B cell (primary cell): ENCODE measurements around the gene WBP2. TPM values are rescaled to one million over a fixed set of nuclear protein-coding genes. Genes with fewer than 3 reads are reported as not detected.

Source experiments
- ATAC-seq: fragments of 200-7000 bp; cut with Tn5 transposase; one replicate; pipeline ENCODE4 v1.10.0; 2021; ENCODE audit warnings: low read depth, mild to moderate bottlenecking, moderate number of reproducible peaks, moderate library complexity
- CTCF ChIA-PET: fragments of 350-600 bp; sonication (Branson Sonifier 250); formaldehyde crosslinking; loops from one replicate; lab custom pipeline; 2021; ENCODE audit warnings: antibody characterized with exemption, inconsistent platforms; lab: Charles Lee
- POLR2A ChIA-PET: fragments of 350-600 bp; sonication (Branson Sonifier 250); formaldehyde crosslinking; loops from one replicate; lab custom pipeline; 2021; ENCODE audit warnings: antibody characterized with exemption; lab: Charles Lee
- DNase-seq: peaks from one replicate; pipeline ENCODE4 v3.0.0; 2013
- H2AFZ ChIP-seq: 2 replicates; pipeline ENCODE4 v1.6.1; 2012; ENCODE audit warnings: mild to moderate bottlenecking, low read depth, low read length; ENCODE audit not compliant: insufficient read depth, poor library complexity, severe bottlenecking
- H3K27ac ChIP-seq, 2 donors: 1 replicate in 1 of 2; 2 replicates in 1 of 2; pipeline ENCODE4 v1.5.1; 2012 to 2013; ENCODE audit warnings: low read length in 2 of 2, mild to moderate bottlenecking in 2 of 2, moderate library complexity in 1 of 2
- H3K27me3 ChIP-seq, 4 experiments: fragments of 200-600 bp in 1 of 4; sonication (generic) in 1 of 4; replicated peaks in 1 of 4; 1 replicate in 2 of 4; 2 replicates in 2 of 4; pipeline versions ENCODE4 v1.6.1 to v1.7.0; 2013 to 2016; ENCODE audit warnings: low read length in 3 of 4, mild to moderate bottlenecking in 2 of 4, mixed read lengths in 1 of 4, moderate library complexity in 1 of 4; ENCODE audit not compliant: insufficient read depth in 4 of 4, control insufficient read depth in 3 of 4; ENCODE audit errors: control extremely low read depth in 1 of 4
- H3K36me3 ChIP-seq, 2 experiments: replicated peaks in 1 of 2; 1 replicate in 1 of 2; 2 replicates in 1 of 2; pipeline versions ENCODE4 v1.6.1 to v1.7.1; 2013; ENCODE audit warnings: low read length in 1 of 2; ENCODE audit not compliant: insufficient read depth in 2 of 2, control insufficient read depth in 1 of 2; ENCODE audit errors: control extremely low read depth in 1 of 2, extremely low read depth in 1 of 2
- H3K4me1 ChIP-seq, 2 donors: fragments of 200-600 bp in 1 of 2; sonication (generic) in 1 of 2; 1 replicate in 1 of 2; 2 replicates in 1 of 2; pipeline versions ENCODE4 v1.5.1 to v1.6.1; 2013 to 2017; ENCODE audit warnings: low read length in 2 of 2; ENCODE audit not compliant: control insufficient read depth in 2 of 2, insufficient read depth in 2 of 2
- H3K4me2 ChIP-seq: replicated peaks from 2 replicates; pipeline ENCODE3; 2012; ENCODE audit warnings: mild to moderate bottlenecking, low read depth, low read length; ENCODE audit not compliant: poor library complexity, severe bottlenecking
- H3K4me3 ChIP-seq, 5 experiments: fragments of 200-600 bp in 1 of 5; sonication (generic) in 1 of 5; 1 replicate in 3 of 5; 2 replicates in 2 of 5; pipeline versions ENCODE4 v1.5.1 to v1.7.0; 2011 to 2016; ENCODE audit warnings: low read length in 4 of 5, mild to moderate bottlenecking in 4 of 5, low read depth in 2 of 5, control low read depth in 1 of 5, moderate library complexity in 1 of 5; ENCODE audit not compliant: insufficient read depth in 1 of 5; ENCODE audit errors: control extremely low read depth in 1 of 5, extremely low read depth in 1 of 5
- H3K79me2 ChIP-seq: fragments of 200-600 bp; sonication (generic); one replicate; pipeline ENCODE4 v1.6.0; 2016; ENCODE audit warnings: low read length; ENCODE audit not compliant: control insufficient read depth, insufficient read depth
- H3K9ac ChIP-seq: fragments of 200-600 bp; sonication (generic); 2 replicates; pipeline ENCODE4 v1.6.1; 2017; ENCODE audit warnings: mild to moderate bottlenecking, low read length, moderate library complexity
- H3K9me3 ChIP-seq, 3 donors: one replicate each; pipeline versions ENCODE4 v1.6.1 to v1.7.1; 2013; ENCODE audit warnings: low read length in 2 of 3; ENCODE audit not compliant: control insufficient read depth in 2 of 3, insufficient read depth in 1 of 3; ENCODE audit errors: control extremely low read depth in 1 of 3
- H4K20me1 ChIP-seq: 2 replicates; pipeline ENCODE4 v1.6.0; 2012; ENCODE audit warnings: mild to moderate bottlenecking, low read length; ENCODE audit not compliant: insufficient read depth, control insufficient read depth, poor library complexity, severe bottlenecking
- H3K27ac Mint-ChIP-seq: one replicate; pipeline ENCODE4 v1.8.0; 2021; ENCODE audit warnings: mixed read lengths
- H3K27me3 Mint-ChIP-seq: one replicate; pipeline ENCODE4 v1.8.0; 2021; ENCODE audit warnings: mixed read lengths
- H3K4me1 Mint-ChIP-seq: one replicate; pipeline ENCODE4 v1.8.0; 2021; ENCODE audit warnings: mixed read lengths
- H3K4me3 Mint-ChIP-seq: one replicate; pipeline ENCODE4 v1.8.0; 2021; ENCODE audit warnings: mixed read lengths
- H3K9me3 Mint-ChIP-seq: one replicate; pipeline ENCODE4 v1.8.0; 2022; ENCODE audit warnings: mixed read lengths; ENCODE audit not compliant: insufficient read depth
- CTCF ChIP-seq: fragments of 200-600 bp; IDR thresholded peaks from one replicate; pipeline ENCODE4 v1.8.0; 2022; ENCODE audit warnings: antibody characterized with exemption, mild to moderate bottlenecking
- EZH2 ChIP-seq: IDR thresholded peaks from 2 replicates; pipeline ENCODE4 v1.6.1; 2012; ENCODE audit warnings: borderline replicate concordance, low read depth, mild to moderate bottlenecking, moderate library complexity, low read length; ENCODE audit not compliant: insufficient read depth, poor library complexity, severe bottlenecking
- WGBS: methylation state at CpG from one replicate; pipeline ENCODE4 v1.1.5; 2013; ENCODE audit warnings: missing lambda C conversion rate; ENCODE audit not compliant: insufficient coverage; 5-methylcytosine and 5-hydroxymethylcytosine counted together
- intact Hi-C: fragments of 100-400 bp; cut with micrococcal nuclease; formaldehyde crosslinking; loops from one replicate; pipeline ENCODE4 v1.10.0; 2022
- polyA plus RNA-seq: library from polyadenylated mRNA; depleted of rRNA; stranded (reverse); fragments of >200 nt; gene quantifications from 2 replicates; pipeline ENCODE4 v1.2.3, GENCODE V29; 2012
- total RNA-seq, 2 donors: library from RNA; stranded (reverse); fragments of 120-200 nt in 1 of 2; gene quantifications; 1 replicate in 1 of 2; 2 replicates in 1 of 2; pipeline versions ENCODE4 v1.2.3 to v1.2.4, GENCODE V29; 2013 to 2022

Gene WBP2
- total and polyA plus RNA-seq, 2 donors (not counting 1 experiment from before 2014, with no cell fraction given), result 88.6 to 140 TPM

GRCh38 chr17:75899767-75900468 is 44.8 kb upstream of the WBP2 start:
- Histone ChIP-seq H3K9ac (no peak overlapping the region), H3K27ac (no peak overlapping the region), H3K79me2 (peaks cover 27% of the 10 kb centered on the region), H3K36me3 (peaks cover 0 to 48% of the 10 kb centered on the region in 2 experiments), H3K4me1 (peaks cover 17 to 26% of the 10 kb centered on the region in 2 donors), H3K4me3 (no peak overlapping the region), H4K20me1 (peaks cover 24% of the 10 kb centered on the region), H3K4me2 (no peak overlapping the region), H2AFZ (no peak overlapping the region), H3K27me3 (no peaks in the 10 kb centered on the region), H3K9me3 (no peaks in the 10 kb centered on the region)
- intact Hi-C loops, result loop anchor here (10.0 kb wide), 1 partner anchor 365 kb away; the partner anchor contains the start of gene UBALD2
- no peak overlapping the region for H3K27ac Mint-ChIP-seq
- DNase-seq, result no peak
- no peak for ATAC-seq
- POLR2A ChIA-PET, result interaction anchor here (0.6 to 0.7 kb wide), 2 partner anchors 92 to 663 kb away, joined by 3 to 4 read pairs; no protein-coding TSS in a partner anchor
- H3K9me3 Mint-ChIP-seq, result no peaks in the 10 kb centered on the region
- no peaks in the 10 kb centered on the region for H3K27me3 Mint-ChIP-seq
- H3K4me1 Mint-ChIP-seq, result peaks cover 23% of the 10 kb centered on the region
- no peak for TF ChIP-seq EZH2
- no peak for TF ChIP-seq CTCF
- WGBS, result over 99% methylated on average over 23 of the region's 23 CpGs
- CTCF ChIA-PET, result no interaction called here
- no peak overlapping the region for H3K4me3 Mint-ChIP-seq

DNA sequence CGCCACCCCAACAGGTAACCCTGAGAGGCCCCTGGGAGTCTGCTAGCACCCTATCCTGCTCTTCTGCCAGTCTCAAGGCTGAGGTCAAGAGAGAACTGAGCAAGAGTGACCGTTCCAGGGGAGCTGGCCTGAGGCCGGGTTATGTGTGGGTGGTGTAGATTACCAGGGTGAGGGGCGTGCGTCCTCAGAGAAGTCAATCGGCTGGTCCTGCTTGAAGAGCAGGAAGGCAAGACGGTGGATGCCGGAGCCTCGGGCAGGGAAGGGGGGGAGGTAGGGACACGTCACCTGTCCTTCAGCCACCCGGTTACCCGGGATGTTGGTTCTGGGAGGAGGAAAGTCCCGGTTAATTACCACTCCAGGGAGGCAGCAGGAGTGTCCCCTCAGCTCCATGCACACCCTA is 44.2 kb upstream of the WBP2 start:
- H3K27ac ChIP-seq, result no peak overlapping the region
- no peak overlapping the region for H3K4me2 ChIP-seq
- H3K4me3 ChIP-seq, result no peak overlapping the region
- CTCF ChIA-PET, result no interaction called here
- H2AFZ ChIP-seq, result no peak overlapping the region
- no peak overlapping the region for H3K9ac ChIP-seq
- H3K36me3 ChIP-seq, result peaks cover 0 to 48% of the 10 kb centered on the region in 2 experiments
- Mint-ChIP-seq H3K4me1 (peaks cover 22% of the 10 kb centered on the region), H3K9me3 (no peaks in the 10 kb centered on the region), H3K27ac (no peak overlapping the region), H3K4me3 (no peak overlapping the region), H3K27me3 (no peaks in the 10 kb centered on the region)
- peaks cover 30% of the 10 kb centered on the region for H4K20me1 ChIP-seq
- ATAC-seq, result no peak
- intact Hi-C loops, result no loop called here
- H3K9me3 ChIP-seq, result no peaks in the 10 kb centered on the region
- WGBS, result 98% methylated on average over 8 of the region's 13 CpGs
- H3K79me2 ChIP-seq, result peaks cover 33% of the 10 kb centered on the region
- DNase-seq, result peak; percentile 21
- POLR2A ChIA-PET, result no interaction called here
- TF ChIP-seq CTCF (no peak), EZH2 (no peak)
- H3K27me3 ChIP-seq, result no peaks in the 10 kb centered on the region
- H3K4me1 ChIP-seq, result peaks cover 19 to 29% of the 10 kb centered on the region in 2 donors
